Gastroesophageal sphincter (tissue), 4 donors: ENCODE results near the gene BCL2L11. TPM values are rescaled to one million over a fixed set of nuclear protein-coding genes. Genes with fewer than 3 reads are reported as not detected.

ENCODE experiments used
- ATAC-seq: fragments of 150-250 bp; one replicate; pipeline ENCODE4 v1.9.1; 2016; ENCODE audit warnings: mild to moderate bottlenecking, moderate library complexity
- H3K27ac ChIP-seq, 4 donors: fragments of 200-600 bp; sonication (generic) in 3 of 4; 1 replicate in 3 of 4; 2 replicates in 1 of 4; pipeline ENCODE4 v1.5.1; 2016 to 2019
- H3K27me3 ChIP-seq: fragments of 200-600 bp; sonication (generic); one replicate; pipeline ENCODE4 v1.5.1; 2019
- H3K36me3 ChIP-seq, 2 donors: fragments of 200-600 bp; sonication (generic); one replicate each; pipeline ENCODE4 v1.5.1; 2019; ENCODE audit warnings: control low read depth in 1 of 2
- H3K4me1 ChIP-seq, 3 donors: fragments of 200-600 bp; sonication (generic); 1 replicate in 2 of 3; 2 replicates in 1 of 3; pipeline ENCODE4 v1.5.1; 2016 to 2019; ENCODE audit warnings: control low read depth in 2 of 3
- H3K4me3 ChIP-seq, 2 donors: fragments of 200-600 bp; sonication (generic); one replicate each; pipeline ENCODE4 v1.5.1; 2019; ENCODE audit warnings: mild to moderate bottlenecking in 1 of 2, moderate library complexity in 1 of 2
- H3K9me3 ChIP-seq, 3 donors: fragments of 200-600 bp; sonication (generic); one replicate each; pipeline ENCODE4 v1.5.1; 2017 to 2019; ENCODE audit warnings: control low read depth in 2 of 3
- EP300 ChIP-seq: sonication (generic); formaldehyde crosslinking; IDR thresholded peaks from one replicate; pipeline ENCODE4 v1.6.1; 2017; ENCODE audit warnings: antibody characterized with exemption, mild to moderate bottlenecking
- POLR2A ChIP-seq, 2 donors: fragments of 450-650 bp; IDR thresholded peaks; one replicate each; pipeline ENCODE4 v1.6.1; 2017; ENCODE audit warnings: antibody characterized with exemption in 2 of 2, mild to moderate bottlenecking in 2 of 2, moderate library complexity in 1 of 2
- POLR2AphosphoS5 ChIP-seq: sonication (generic); formaldehyde crosslinking; IDR thresholded peaks from one replicate; pipeline ENCODE4 v1.6.1; 2017; ENCODE audit warnings: antibody characterized with exemption
- whole genome bisulfite sequencing, 2 donors: methylation state at CpG; one replicate each; pipeline ENCODE4 v1.1.5; 2018; ENCODE audit warnings: low coverage in 1 of 2; 5-methylcytosine and 5-hydroxymethylcytosine counted together
- total RNA-seq, 4 donors: library from RNA; depleted of rRNA; stranded (reverse); fragments of >200 nt; gene quantifications; one replicate each; pipeline ENCODE4 v1.1.0, GENCODE V29; 2016
- TF ChIP-seq, protein P1 (sequence below), 4 experiments: fragments of 200-600 bp in 2 of 4; fragments of 450-650 bp in 2 of 4; sonication (generic) in 1 of 4; IDR thresholded peaks; one replicate each; pipeline ENCODE4 v1.5.1; 2017 to 2019; ENCODE audit warnings: antibody characterized with exemption in 4 of 4, mild to moderate bottlenecking in 2 of 4, moderate library complexity in 2 of 4

The BCL2L11 gene
- total RNA-seq, 4 donors from 2014 or later: 8.5 to 120 (median 41.7) TPM

DNA sequence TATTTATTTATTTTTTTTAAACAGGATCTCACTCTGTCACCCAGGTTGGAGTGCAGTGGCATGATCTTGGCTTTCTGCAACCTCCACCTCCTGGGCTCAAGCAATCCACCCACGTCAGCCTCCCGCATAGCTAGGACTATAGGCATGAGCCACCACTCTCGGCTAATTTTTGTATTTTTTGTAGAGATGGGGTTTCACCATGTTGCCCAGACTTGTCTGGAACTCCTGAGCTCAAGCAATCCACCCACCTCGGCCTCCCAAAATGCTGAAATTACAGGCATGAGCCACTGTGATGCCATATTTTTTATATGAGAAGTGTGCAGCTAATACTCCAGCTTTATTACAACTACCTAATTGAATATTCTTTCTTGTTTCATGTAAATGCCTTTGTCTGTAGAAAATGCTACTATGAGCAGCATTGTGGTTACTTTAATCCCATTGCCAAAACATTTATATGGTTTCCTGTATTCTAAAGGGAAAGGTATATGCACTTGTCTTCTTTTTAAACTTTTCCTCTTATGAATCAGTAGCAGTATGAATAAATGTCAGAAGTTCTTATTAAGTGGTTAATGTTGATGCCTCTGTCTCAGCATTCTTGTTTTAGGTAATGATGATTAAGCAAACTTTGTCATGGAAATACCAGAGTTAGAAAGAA lies 9.5 kb upstream of the BCL2L11 start:
- H3K9me3 ChIP-seq: no peaks in the 10 kb centered on the region
- H3K36me3 ChIP-seq: no peaks in the 10 kb centered on the region
- TF ChIP-seq POLR2AphosphoS5 (no peak), POLR2A (IDR thresholded peaks at IDR 0.05) (no peak), EP300 (no peak)
- TF ChIP-seq, protein P1, sequence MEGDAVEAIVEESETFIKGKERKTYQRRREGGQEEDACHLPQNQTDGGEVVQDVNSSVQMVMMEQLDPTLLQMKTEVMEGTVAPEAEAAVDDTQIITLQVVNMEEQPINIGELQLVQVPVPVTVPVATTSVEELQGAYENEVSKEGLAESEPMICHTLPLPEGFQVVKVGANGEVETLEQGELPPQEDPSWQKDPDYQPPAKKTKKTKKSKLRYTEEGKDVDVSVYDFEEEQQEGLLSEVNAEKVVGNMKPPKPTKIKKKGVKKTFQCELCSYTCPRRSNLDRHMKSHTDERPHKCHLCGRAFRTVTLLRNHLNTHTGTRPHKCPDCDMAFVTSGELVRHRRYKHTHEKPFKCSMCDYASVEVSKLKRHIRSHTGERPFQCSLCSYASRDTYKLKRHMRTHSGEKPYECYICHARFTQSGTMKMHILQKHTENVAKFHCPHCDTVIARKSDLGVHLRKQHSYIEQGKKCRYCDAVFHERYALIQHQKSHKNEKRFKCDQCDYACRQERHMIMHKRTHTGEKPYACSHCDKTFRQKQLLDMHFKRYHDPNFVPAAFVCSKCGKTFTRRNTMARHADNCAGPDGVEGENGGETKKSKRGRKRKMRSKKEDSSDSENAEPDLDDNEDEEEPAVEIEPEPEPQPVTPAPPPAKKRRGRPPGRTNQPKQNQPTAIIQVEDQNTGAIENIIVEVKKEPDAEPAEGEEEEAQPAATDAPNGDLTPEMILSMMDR (IDR thresholded peaks at IDR 0.05): no peak
- H3K27me3 ChIP-seq: peaks cover 59% of the 10 kb centered on the region
- ATAC-seq: no peak
- H3K4me1 ChIP-seq: no peaks in the 10 kb centered on the region
- no peak overlapping the region for H3K4me3 ChIP-seq
- no peak overlapping the region for H3K27ac ChIP-seq
- 90 to 98% methylated on average over 3 to 4 of the region's 4 CpGs for WGBS, 2 donors

DNA sequence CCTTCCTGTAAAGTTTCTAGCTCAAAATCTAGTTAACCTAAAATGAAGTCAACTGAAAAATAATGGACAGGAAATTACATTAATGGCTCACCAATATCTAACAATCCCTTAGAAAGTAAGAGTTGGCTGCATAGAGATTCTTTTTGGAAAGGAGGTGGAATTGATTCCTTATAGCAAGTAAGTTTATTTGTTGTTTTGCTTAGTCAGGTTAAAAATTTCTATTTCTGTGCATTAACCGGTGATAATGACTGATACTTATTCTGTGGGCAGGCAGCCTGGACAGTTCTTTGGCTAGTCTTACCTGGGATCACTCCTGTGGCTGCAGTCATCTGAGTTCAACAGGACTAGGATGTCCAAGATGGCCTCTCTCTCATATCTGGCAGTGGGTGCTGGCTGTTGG lies 6.9 kb upstream of the BCL2L11 start:
- Histone ChIP-seq H3K27me3 (peaks cover 80% of the 10 kb centered on the region), H3K4me3 (no peak overlapping the region), H3K9me3 (peaks cover 0 to 2% (median 0%) of the 10 kb centered on the region in 3 donors), H3K27ac (no peak overlapping the region), H3K36me3 (no peaks in the 10 kb centered on the region), H3K4me1 (peaks cover 0 to 23% (median 8%) of the 10 kb centered on the region in 3 donors)
- no peak for ATAC-seq
- TF ChIP-seq POLR2AphosphoS5 (no peak), POLR2A (IDR thresholded peaks at IDR 0.05) (no peak)
- 77 to 87% methylated on average over 1 of the region's 1 CpG for WGBS, 2 donors

DNA sequence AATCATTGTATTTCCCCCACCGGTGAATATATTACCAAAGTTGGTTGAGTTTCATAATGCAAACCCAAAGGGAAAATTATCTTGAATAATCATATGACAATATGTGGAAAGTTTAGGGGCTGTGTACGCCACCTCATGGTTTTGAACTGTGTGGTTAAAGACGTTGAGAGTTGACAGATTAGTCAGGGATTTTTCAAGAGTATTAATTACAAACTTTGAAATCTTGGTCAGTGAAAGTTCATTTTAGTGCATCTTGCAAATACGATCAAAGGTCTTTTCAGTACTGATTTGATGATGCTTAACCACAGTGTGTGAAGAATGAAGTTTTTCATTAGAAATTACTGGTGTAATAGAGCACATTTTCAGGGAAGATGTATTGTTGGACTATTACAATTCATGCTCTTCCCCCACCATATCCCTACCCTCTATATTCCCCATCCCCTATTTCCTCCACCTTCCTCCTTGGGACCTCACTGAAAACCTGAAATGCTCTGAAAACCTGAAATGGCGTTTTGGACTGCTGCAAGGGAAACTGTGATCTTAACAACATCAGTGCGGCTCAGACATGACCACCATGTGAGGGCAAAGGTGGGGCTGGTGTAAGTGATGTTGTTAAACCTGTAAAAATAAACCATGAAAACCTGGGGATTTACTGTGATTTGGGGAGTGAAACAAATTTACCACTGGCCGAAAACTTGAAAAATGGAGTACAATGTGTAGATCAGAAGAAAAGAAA lies 4.5 kb upstream of the BCL2L11 start:
- H3K27me3 ChIP-seq: peaks cover 87% of the 10 kb centered on the region
- TF ChIP-seq, protein P1 (IDR thresholded peaks at IDR 0.05): no peak
- TF ChIP-seq EP300: no peak
- TF ChIP-seq POLR2AphosphoS5: no peak
- no peak for TF ChIP-seq POLR2A (IDR thresholded peaks at IDR 0.05)
- WGBS, 2 donors: 60 to 72% methylated on average over 5 to 6 of the region's 7 CpGs
- H3K4me1 ChIP-seq: peaks cover 0 to 44% (median 11%) of the 10 kb centered on the region in 3 donors
- no peaks in the 10 kb centered on the region for H3K36me3 ChIP-seq
- peaks cover 0 to 7% (median 0%) of the 10 kb centered on the region in 3 donors for H3K9me3 ChIP-seq
- no peak for ATAC-seq
- no peak overlapping the region for H3K4me3 ChIP-seq
- H3K27ac ChIP-seq: no peak overlapping the region

DNA sequence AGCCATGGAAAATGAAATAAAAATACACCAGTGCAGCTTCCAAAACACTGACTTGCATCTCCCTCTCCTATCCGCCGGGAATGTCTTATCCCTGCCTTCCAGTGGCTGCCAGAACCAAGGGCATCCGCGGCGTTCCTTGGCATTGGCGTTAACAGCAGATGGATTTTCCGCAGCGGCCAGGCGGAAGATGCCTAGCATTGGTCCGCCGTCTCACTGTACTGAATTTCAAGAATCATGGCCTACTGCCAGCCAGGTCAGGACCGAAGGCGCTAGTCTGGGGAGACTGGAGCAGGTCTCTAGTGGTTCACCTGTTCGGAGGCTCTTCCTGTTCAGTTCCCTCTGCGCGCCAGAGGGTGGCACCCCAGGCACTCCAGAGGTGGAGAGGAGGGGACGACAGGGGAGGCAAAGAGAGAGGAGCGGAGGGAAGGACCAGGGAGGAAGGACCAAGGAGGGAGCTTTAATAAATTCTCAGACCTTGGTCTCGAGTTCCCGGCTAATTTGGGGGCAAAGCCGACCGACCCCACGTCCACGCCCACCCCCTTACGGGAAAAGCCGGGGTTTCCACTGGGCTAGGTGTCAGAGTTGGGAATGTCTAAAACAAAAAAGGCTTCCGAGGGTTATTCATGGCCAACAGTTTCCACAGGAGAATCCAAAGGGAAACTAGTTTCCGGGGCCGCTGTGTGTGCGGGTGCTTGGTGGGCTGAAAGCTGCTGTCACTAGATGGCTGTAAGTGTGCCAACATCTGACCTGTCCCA lies 3.7 kb upstream of the BCL2L11 start:
- peaks cover 79% of the 10 kb centered on the region for H3K27me3 ChIP-seq
- peak; percentile 41 for ATAC-seq
- no peaks in the 10 kb centered on the region for H3K36me3 ChIP-seq
- TF ChIP-seq POLR2A (IDR thresholded peaks at IDR 0.05): no peak
- TF ChIP-seq EP300: no peak
- TF ChIP-seq, protein P1 (IDR thresholded peaks at IDR 0.05): peak in 3 of 4 experiments; percentile 79 to 96 (median 85)
- no peak for TF ChIP-seq POLR2AphosphoS5
- peak overlapping the region in 1 of 2 donors; percentile 88 for H3K4me3 ChIP-seq
- H3K9me3 ChIP-seq: peaks cover 0 to 7% (median 0%) of the 10 kb centered on the region in 3 donors
- peak overlapping the region in 1 of 4 donors; percentile 59 for H3K27ac ChIP-seq
- 9 to 16% methylated on average over 7 to 17 of the region's 30 CpGs for WGBS, 2 donors
- H3K4me1 ChIP-seq: peaks cover 0 to 52% (median 16%) of the 10 kb centered on the region in 3 donors
